ENCODE results near the gene COL4A1.

Gene COL4A1

GRCh38 chr13:110244976-110245375 is 62.0 kb downstream of the COL4A1 start:
- DNase-seq (ENCODE audit: insufficient read length, low spot score) (no peak), FAIRE-seq (no peak)

- FAIRE-seq (no peak), DNase-seq (ENCODE audit: insufficient read length, low spot score) (no peak)
Measured at GRCh38 chr13:110244071-110244830, 62.7 kb downstream of the COL4A1 start.

GRCh38 chr13:110242615-110243014 is 64.3 kb downstream of the COL4A1 start:
- DNase-seq (ENCODE audit: insufficient read length, low spot score) = no peak
- FAIRE-seq = no peak

- FAIRE-seq (no peak), DNase-seq (ENCODE audit: insufficient read length, low spot score) (no peak)
Measured at GRCh38 chr13:110240943-110241342, 66.0 kb downstream of the COL4A1 start.

- DNase-seq (ENCODE audit: insufficient read length, low spot score) (no peak), FAIRE-seq (no peak)
Measured at GRCh38 chr13:110240352-110240751, 66.6 kb downstream of the COL4A1 start.

GRCh38 chr13:110239280-110240125 is 67.5 kb downstream of the COL4A1 start:
- DNase-seq (ENCODE audit: insufficient read length, low spot score) (no peak), FAIRE-seq (no peak)

GRCh38 chr13:110238818-110239195 is 68.2 kb downstream of the COL4A1 start:
- DNase-seq (ENCODE audit: insufficient read length, low spot score) (no peak), FAIRE-seq (no peak)

- FAIRE-seq = no peak
- no peak for DNase-seq (ENCODE audit: insufficient read length, low spot score)
Measured at GRCh38 chr13:110237875-110238817, 68.8 kb downstream of the COL4A1 start.

- FAIRE-seq (no peak), DNase-seq (ENCODE audit: insufficient read length, low spot score) (no peak)
Measured at GRCh38 chr13:110236831-110237261, 70.1 kb downstream of the COL4A1 start.

- no peak for FAIRE-seq
Measured at GRCh38 chr13:110236431-110236830, 70.5 kb downstream of the COL4A1 start.

GRCh38 chr13:110234532-110234931 is 72.4 kb downstream of the COL4A1 start:
- DNase-seq (ENCODE audit: insufficient read length, low spot score) (no peak), FAIRE-seq (no peak)

More at GRCh38 chr13:110236431-110236830, 70.5 kb downstream of the COL4A1 start:
- no peak for DNase-seq (ENCODE audit: insufficient read length, low spot score)

GRCh38 chr13:110233951-110234280 is 73.0 kb downstream of the COL4A1 start:
- DNase-seq (ENCODE audit: insufficient read length, low spot score) = no peak
- FAIRE-seq = no peak

GRCh38 chr13:110233181-110233950 is 73.6 kb downstream of the COL4A1 start:
- no peak for FAIRE-seq

GRCh38 chr13:110232756-110233155 is 74.2 kb downstream of the COL4A1 start:
- no peak for DNase-seq (ENCODE audit: insufficient read length, low spot score)
- no peak for FAIRE-seq

More at GRCh38 chr13:110233181-110233950, 73.6 kb downstream of the COL4A1 start:
- DNase-seq (ENCODE audit: insufficient read length, low spot score) = no peak

GRCh38 chr13:110232142-110232541 is 74.8 kb downstream of the COL4A1 start:
- no peak for DNase-seq (ENCODE audit: insufficient read length, low spot score)

GRCh38 chr13:110231348-110232047 is 75.5 kb downstream of the COL4A1 start:
- FAIRE-seq = no peak
- DNase-seq (ENCODE audit: insufficient read length, low spot score) = no peak

More at GRCh38 chr13:110232142-110232541, 74.8 kb downstream of the COL4A1 start:
- no peak for FAIRE-seq

GRCh38 chr13:110230661-110231347 is 76.2 kb downstream of the COL4A1 start:
- DNase-seq (ENCODE audit: insufficient read length, low spot score) = no peak
- no peak for FAIRE-seq

GRCh38 chr13:110229905-110230563 is 76.9 kb downstream of the COL4A1 start:
- DNase-seq (ENCODE audit: insufficient read length, low spot score) = no peak
- FAIRE-seq = peak; percentile 83
